ENCODE results near the gene AURKAIP1. TPM values are rescaled to one million over a fixed set of nuclear protein-coding genes. Genes with fewer than 3 reads are reported as not detected.

The AURKAIP1 gene
- total and polyA plus RNA-seq, 2 of the 13 experiments (the other 11 are each of a cell fraction or from before 2014, with no cell fraction given), result 69.5 to 175 TPM

DNA sequence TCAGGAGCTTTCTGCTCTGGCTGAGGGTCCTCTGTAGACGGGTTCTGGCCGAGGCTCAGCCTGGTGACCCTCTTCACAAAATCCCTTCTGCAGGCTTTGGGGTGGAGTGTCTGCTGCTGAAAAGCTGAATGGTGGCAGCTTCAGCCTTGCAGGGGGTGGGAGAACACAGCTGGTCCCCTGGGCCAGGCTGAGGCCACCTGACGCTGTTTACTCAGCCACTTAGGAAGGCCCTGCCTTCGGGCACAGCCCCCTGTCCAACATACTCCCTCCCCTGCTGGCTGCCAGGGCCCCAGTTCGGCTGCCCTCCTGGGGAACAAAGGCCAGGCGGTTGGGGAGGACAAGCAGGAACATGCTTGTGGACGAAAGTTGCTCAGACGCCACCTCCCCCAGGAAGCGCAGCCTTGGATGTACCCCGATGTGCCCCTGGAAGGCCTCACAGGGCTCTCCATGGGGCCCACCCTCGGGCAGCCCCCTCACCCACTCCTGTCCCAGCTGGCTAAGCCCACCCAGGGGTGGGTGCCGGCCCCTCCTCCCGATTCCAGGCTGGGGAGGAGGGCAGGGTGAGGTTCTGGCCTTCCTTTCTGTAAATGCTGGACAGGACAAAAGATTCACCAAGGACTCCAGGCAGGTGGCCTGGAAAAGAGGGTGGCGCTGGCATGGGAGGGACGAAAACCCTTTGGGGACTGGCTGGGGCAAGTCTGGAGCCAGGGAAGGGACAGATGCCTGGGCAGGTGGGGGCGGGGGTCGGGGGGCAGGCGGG is 46.3 kb upstream of the AURKAIP1 start, which contains the start of gene ANKRD65 (continued):
- TF ChIP-seq SIX4 (CRISPR knock-in tag; IDR thresholded peaks at IDR 0.05) (0 out of 2 replicates have a peak, but pooled peaks have one; percentile 41), ZNF362 (CRISPR knock-in tag; IDR thresholded peaks at IDR 0.05; ENCODE audit: borderline replicate concordance) (no peak), HMG20B (CRISPR knock-in tag; conservative IDR thresholded peaks at IDR 0.05) (no peak), ARID5B (CRISPR knock-in tag; IDR thresholded peaks at IDR 0.05) (peak; percentile 59; the same call in 1 of the 2 replicates), NFE2L1 (CRISPR knock-in tag; IDR thresholded peaks at IDR 0.05; ENCODE audit: borderline replicate concordance) (0 out of 2 replicates have a peak, but pooled peaks have one; percentile 51), KAT2B (IDR thresholded peaks at IDR 0.05; ENCODE audit: borderline replicate concordance, low read depth, low read length) (no peak), ZBTB2 (CRISPR knock-in tag; IDR thresholded peaks at IDR 0.05; ENCODE audit: low read depth) (no peak), NR3C1 (CRISPR knock-in tag; IDR thresholded peaks at IDR 0.05) (no peak), MAFG (CRISPR knock-in tag; IDR thresholded peaks at IDR 0.05) (no peak), REPIN1 (CRISPR knock-in tag; IDR thresholded peaks at IDR 0.05; ENCODE audit: borderline replicate concordance, low read depth) (peak; percentile 80; the same call in 1 of the 2 replicates), MEF2D (CRISPR knock-in tag; IDR thresholded peaks at IDR 0.05) (peak; percentile 37; the same call in 1 of the 2 replicates), ZNF607 (CRISPR knock-in tag; IDR thresholded peaks at IDR 0.05; ENCODE audit: borderline replicate concordance) (no peak), ZBTB42 (CRISPR knock-in tag; IDR thresholded peaks at IDR 0.05) (peak; percentile 39; the same call in 1 of the 2 replicates), NFE2L2 (IDR thresholded peaks at IDR 0.05; ENCODE audit: low read length) (no peak), TBP (CRISPR knock-in tag; IDR thresholded peaks at IDR 0.05) (no peak), ZNF746 (CRISPR knock-in tag; IDR thresholded peaks at IDR 0.05) (peak; percentile 89)
- TF ChIP-seq, protein P1, sequence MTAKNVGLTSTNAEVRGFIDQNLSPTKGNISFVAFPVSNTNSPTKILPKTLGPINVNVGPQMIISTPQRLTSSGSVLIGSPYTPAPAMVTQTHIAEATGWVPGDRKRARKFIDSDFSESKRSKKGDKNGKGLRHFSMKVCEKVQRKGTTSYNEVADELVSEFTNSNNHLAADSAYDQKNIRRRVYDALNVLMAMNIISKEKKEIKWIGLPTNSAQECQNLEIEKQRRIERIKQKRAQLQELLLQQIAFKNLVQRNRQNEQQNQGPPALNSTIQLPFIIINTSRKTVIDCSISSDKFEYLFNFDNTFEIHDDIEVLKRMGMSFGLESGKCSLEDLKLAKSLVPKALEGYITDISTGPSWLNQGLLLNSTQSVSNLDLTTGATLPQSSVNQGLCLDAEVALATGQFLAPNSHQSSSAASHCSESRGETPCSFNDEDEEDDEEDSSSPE (CRISPR knock-in tag; IDR thresholded peaks at IDR 0.05), result peak; percentile 24; the same call in 1 of the 2 replicates
- TF ChIP-seq, protein P2, sequence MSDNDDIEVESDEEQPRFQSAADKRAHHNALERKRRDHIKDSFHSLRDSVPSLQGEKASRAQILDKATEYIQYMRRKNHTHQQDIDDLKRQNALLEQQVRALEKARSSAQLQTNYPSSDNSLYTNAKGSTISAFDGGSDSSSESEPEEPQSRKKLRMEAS (IDR thresholded peaks at IDR 0.05), result peak; percentile 61
- TF ChIP-seq, protein P3, sequence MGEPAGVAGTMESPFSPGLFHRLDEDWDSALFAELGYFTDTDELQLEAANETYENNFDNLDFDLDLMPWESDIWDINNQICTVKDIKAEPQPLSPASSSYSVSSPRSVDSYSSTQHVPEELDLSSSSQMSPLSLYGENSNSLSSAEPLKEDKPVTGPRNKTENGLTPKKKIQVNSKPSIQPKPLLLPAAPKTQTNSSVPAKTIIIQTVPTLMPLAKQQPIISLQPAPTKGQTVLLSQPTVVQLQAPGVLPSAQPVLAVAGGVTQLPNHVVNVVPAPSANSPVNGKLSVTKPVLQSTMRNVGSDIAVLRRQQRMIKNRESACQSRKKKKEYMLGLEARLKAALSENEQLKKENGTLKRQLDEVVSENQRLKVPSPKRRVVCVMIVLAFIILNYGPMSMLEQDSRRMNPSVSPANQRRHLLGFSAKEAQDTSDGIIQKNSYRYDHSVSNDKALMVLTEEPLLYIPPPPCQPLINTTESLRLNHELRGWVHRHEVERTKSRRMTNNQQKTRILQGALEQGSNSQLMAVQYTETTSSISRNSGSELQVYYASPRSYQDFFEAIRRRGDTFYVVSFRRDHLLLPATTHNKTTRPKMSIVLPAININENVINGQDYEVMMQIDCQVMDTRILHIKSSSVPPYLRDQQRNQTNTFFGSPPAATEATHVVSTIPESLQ (CRISPR knock-in tag; conservative IDR thresholded peaks at IDR 0.05), result no peak
